HG03064 (cell line): ENCODE results near the gene AP1S2.
"Not testable (repeated sequence)": the region's sequence is repeated elsewhere in the genome, so short reads cannot be mapped to it uniquely, and the experiment has no call there.

ENCODE experiments used
- ATAC-seq: cut with Tn5 transposase; IDR thresholded peaks from one replicate; pipeline ENCODE4 v1.9.1; 2021; ENCODE audit warnings: low read depth; ENCODE audit not compliant: unreplicated experiment

AP1S2 gene

GRCh38 chrX:15854712-15855567 lies at the start of gene AP1S2:
Gene AP1S2, minus strand, starts transcription at chrX:15854813. Its CDS starts 2,289 bp downstream, at chrX:15852524.
- peak; percentile 95 for ATAC-seq

- ATAC-seq: peak; percentile 93
Observed at GRCh38 chrX:15903186-15903681, 48.6 kb upstream of the AP1S2 start.

GRCh38 chrX:15895334-15895733 lies 40.7 kb upstream of the AP1S2 start:
- no peak for ATAC-seq

GRCh38 chrX:15894724-15895123 lies 40.1 kb upstream of the AP1S2 start:
- ATAC-seq: no peak

GRCh38 chrX:15890463-15890862 lies 35.9 kb upstream of the AP1S2 start:
- no peak for ATAC-seq

GRCh38 chrX:15888062-15888461 lies 33.4 kb upstream of the AP1S2 start:
- no peak for ATAC-seq

- no peak for ATAC-seq
Observed at GRCh38 chrX:15883540-15883863, 28.9 kb upstream of the AP1S2 start.

- ATAC-seq: peak; percentile 64
Observed at GRCh38 chrX:15882704-15883539, 28.3 kb upstream of the AP1S2 start.

GRCh38 chrX:15881381-15881897 lies 26.8 kb upstream of the AP1S2 start:
- no peak for ATAC-seq

GRCh38 chrX:15877914-15878313 lies 23.3 kb upstream of the AP1S2 start:
- not testable (repeated sequence) for ATAC-seq

GRCh38 chrX:15877380-15877779 lies 22.8 kb upstream of the AP1S2 start:
- no peak for ATAC-seq

- no peak for ATAC-seq
Observed at GRCh38 chrX:15874672-15875071, 20.1 kb upstream of the AP1S2 start.

GRCh38 chrX:15873566-15873965 lies 19.0 kb upstream of the AP1S2 start:
- ATAC-seq: no peak

- no peak for ATAC-seq
Observed at GRCh38 chrX:15870310-15870709, 15.7 kb upstream of the AP1S2 start.

GRCh38 chrX:15869695-15870094 lies 15.1 kb upstream of the AP1S2 start:
- no peak for ATAC-seq

GRCh38 chrX:15866147-15866546 lies 11.5 kb upstream of the AP1S2 start:
- ATAC-seq: no peak

- ATAC-seq: no peak
Observed at GRCh38 chrX:15864629-15865028, 10.0 kb upstream of the AP1S2 start.

- no peak for ATAC-seq
Observed at GRCh38 chrX:15864023-15864422, 9.4 kb upstream of the AP1S2 start.

GRCh38 chrX:15860921-15861320 lies 6.3 kb upstream of the AP1S2 start:
- no peak for ATAC-seq

GRCh38 chrX:15858051-15858450 lies 3.4 kb upstream of the AP1S2 start:
- no peak for ATAC-seq

- ATAC-seq: no peak
Observed at GRCh38 chrX:15856636-15857035, 2.0 kb upstream of the AP1S2 start.
